ENCODE results near the gene FADS6.

GRCh38 chr17:74892013-74892841, 1.2 kb downstream of the FADS6 start:
- no peak for TF ChIP-seq CTCF (IDR thresholded peaks at IDR 0.05)
- no peak for TF ChIP-seq POLR2A (IDR thresholded peaks at IDR 0.05)
